Sciatic nerve (tissue), 2 donors: Measurements from ENCODE around the gene TCEA2. TPM values are rescaled to one million over a fixed set of nuclear protein-coding genes. Genes with fewer than 3 reads are reported as not detected.
"Not testable (repeated sequence)": the region's sequence is repeated elsewhere in the genome, so short reads cannot be mapped to it uniquely, and the experiment has no call there.

Experiments used
- ATAC-seq: fragments of 200-7000 bp; cut with Tn5 transposase; one replicate; pipeline ENCODE4 v1.9.1; 2020; ENCODE audit warnings: mild to moderate bottlenecking, moderate library complexity
- DNase-seq: peaks from one replicate; pipeline ENCODE4 v3.0.0-alpha.2; 2020; ENCODE audit warnings: low spot score
- intact Hi-C: fragments of 100-400 bp; cut with DNase I; formaldehyde crosslinking; loops from one replicate; pipeline ENCODE4 v1.14.2; 2022
- total RNA-seq: library from RNA; stranded (reverse); fragmentation: NEBNext Ultra II Directional; extraction: Animal tissue kit (Norgen Biotek cat#: 25700); gene quantifications from one replicate; pipeline ENCODE4 v1.2.1, GENCODE V29; 2021
- donor health status: DM: no; HTN: no; CAD: no.
- donor health status: DM: no; HTN: no; CAD: no.

The TCEA2 gene
- total RNA-seq, 1 donor from 2014 or later, result 81.2 TPM

DNA sequence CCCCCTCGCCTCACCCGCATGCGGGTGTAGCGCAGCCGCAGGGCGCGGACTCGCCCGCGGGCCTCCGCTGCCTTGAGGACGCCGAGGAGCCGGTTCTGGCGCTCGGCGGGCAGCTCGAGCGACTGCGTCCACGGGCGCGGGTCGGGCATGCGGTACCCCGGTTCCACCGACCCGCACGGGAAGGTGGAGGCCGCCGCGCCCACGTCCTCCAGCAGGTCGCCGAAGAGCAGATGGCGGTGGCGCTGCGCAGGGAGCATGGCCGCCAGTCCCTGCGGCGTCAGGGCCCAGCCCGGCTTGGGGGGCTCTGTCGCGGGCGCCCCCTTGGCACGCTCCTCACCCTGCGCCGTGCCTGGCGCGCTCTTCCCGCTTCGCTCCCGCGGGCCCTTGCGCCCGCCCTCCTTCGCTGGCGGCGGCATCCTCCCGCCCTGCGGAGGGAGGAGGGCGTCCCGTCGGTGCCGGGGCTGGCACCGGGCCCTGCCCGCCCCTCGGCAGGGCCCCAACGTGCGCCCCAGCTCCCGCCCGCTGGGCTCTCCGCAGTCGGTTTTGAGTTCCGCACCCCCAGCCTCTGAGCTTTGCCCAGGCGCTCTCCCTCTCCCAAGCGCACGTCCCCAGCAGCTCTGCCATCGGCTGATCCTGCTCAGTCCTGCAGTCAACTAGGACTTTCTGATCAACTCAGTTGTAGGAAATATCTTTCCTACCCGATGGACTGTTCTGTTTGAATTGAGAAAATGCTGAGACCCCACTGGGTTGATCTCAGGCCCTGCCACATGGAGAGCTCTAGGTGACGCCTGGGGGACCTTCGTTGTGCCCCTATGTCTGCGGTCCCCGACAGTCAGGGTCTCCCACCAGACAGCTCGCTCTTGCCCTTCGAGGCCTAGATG lies 21.0 kb downstream of the TCEA2 start, which contains the start of gene LKAAEAR1:
Gene LKAAEAR1 (minus strand): TSS at position 595 of the 881 bp plus-strand sequence. CDS start 179 bp downstream, at position 416.
- intact Hi-C loops, result no loop called here
- ATAC-seq (no peak), DNase-seq (no peak)

DNA sequence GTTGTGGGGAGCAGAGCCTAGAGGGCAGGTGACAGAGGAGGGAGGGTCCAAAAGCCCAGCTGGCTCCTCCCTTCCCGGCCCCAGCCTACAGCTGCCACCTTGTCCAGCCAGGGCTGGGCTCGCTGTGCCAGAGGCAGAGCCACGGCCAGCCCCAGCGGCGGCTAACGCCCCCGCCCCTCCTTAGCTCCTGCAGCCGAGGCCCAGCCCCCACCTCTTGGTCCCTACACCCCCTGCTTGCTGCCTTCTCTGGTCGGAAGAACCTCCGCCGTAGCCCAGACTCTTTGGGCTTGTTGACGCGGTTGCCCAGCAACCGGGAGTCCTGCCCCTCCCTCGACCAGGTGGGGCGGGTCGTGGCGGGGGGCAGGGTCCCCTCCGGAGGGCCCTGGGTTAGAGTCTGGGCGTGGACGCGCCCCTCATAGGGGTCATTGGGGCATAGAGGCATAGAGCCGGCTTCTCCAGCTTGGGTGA lies 21.7 kb downstream of the TCEA2 start:
- DNase-seq, result no peak
- no peak for ATAC-seq
- intact Hi-C loops, result no loop called here

DNA sequence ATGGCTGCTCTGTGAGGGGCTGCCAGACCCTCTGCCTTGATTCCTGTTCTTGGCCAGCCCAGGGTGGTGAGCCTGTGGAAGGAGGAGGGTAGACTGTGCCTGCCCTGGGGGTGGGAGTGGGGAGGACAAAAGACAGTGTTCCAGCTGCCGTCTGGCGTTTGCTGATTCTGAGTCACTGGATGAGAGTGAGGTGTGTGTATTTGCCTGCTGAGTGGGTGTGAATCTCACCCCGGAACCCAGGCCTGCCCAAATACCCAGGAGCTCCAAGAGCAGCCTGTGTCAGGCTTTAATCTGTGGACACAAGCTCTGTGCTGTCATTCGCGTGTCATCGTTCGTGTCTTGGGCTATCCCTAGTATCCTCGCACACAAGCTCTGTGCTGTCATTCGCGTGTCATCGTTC lies 23.8 kb downstream of the TCEA2 start:
- intact Hi-C loops, result no loop called here
- DNase-seq (no peak), ATAC-seq (no peak)

DNA sequence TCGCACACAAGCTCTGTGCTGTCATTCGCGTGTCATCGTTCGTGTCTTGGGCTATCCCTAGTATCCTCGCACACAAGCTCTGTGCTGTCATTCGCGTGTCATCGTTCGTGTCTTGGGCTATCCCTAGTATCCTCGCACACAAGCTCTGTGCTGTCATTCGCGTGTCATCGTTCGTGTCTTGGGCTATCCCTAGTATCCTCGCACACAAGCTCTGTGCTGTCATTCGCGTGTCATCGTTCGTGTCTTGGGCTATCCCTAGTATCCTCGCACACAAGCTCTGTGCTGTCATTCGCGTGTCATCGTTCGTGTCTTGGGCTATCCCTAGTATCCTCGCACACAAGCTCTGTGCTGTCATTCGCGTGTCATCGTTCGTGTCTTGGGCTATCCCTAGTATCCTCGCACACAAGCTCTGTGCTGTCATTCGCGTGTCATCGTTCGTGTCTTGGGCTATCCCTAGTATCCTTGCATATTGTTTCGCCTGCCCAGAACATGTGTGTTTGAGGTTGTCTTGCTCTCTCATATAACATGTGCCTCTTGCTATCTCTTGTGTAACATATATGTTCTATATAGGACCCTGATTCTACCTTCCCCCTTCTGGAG lies 24.3 kb downstream of the TCEA2 start:
- DNase-seq, intact Hi-C loops, ATAC-seq: not testable (repeated sequence)

DNA sequence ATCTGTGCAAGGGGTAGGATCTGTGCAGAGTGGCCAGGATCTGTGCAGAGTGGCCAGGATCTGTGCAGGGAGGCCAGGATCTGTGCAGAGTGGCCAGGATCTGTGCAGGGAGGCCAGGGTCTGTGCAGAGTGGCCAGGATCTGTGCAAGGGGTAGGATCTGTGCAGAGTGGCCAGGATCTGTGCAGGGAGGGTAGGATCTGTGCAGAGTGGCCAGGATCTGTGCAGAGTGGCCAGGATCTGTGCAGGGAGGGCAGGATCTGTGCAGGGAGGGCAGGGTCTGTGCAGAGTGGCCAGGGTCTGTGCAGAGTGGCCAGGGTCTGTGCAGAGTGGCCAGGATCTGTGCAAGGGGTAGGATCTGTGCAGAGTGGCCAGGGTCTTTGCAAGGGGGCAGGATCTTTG lies 25.6 kb downstream of the TCEA2 start:
- ATAC-seq, DNase-seq, intact Hi-C loops: not testable (repeated sequence)

DNA sequence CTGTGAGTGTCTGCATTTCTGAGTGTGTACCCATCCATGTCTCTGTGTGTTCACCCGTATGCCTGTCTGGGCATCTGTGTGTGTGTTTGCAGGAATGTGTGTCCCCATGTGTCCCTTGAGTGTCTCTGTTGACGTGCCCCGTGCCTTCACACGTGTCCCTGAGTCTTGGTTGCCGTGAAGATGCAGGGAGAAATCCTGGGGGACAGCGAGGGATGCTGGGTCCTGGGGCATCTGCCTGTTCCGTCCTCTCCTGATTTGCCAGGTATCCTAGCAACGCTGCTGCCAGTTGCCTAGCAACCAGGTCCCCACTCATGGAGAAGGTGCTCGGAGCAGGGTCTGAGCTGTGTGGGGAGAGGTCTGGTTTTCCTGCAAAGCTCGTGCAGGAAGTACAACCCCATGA lies 27.2 kb downstream of the TCEA2 start:
- intact Hi-C loops, result no loop called here
- no peak for DNase-seq
- ATAC-seq, result no peak

DNA sequence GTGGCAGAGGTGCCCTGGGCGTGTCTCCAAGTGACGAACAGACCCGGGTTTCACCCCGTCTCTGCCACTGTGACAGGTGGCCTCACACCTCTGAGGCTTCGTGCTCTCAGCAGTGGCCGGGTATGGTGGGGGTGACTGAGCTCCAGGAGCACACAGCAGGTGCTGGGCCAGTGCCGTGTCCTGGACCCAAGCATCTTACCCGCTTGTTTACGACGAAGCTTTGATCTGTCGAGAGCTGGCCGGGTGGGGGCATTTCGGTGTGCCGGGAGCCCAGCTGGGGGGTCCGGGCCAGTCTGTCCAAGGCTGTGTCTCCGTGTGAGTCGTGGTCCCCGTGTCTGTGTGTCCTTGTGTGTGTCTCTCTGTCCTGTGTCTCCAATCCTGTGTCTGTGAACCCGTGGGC lies 28.3 kb downstream of the TCEA2 start:
- ATAC-seq (no peak), DNase-seq (no peak)
- intact Hi-C loops, result no loop called here

DNA sequence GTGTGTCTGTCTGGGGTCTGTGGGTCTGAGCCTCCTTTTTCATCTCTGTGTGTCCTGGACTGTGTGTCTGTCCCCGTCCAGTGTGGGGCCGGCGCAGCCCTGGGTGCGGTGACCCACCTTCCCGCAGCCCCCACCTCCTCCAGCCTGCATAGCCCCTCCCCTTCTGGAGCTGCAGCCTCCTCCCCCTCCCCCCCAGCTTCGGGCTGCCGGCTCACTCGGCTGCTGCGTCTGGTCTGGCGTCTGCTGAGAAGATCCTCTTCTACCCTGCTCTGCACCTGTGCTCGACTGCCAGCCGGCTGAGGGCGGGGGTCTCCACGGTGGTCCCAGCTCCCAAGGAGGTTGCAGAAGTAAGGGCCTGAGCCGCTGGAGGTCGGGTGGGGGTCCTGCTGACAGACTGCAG lies 28.8 kb downstream of the TCEA2 start:
- no peak for ATAC-seq
- DNase-seq, result no peak
- intact Hi-C loops, result no loop called here

DNA sequence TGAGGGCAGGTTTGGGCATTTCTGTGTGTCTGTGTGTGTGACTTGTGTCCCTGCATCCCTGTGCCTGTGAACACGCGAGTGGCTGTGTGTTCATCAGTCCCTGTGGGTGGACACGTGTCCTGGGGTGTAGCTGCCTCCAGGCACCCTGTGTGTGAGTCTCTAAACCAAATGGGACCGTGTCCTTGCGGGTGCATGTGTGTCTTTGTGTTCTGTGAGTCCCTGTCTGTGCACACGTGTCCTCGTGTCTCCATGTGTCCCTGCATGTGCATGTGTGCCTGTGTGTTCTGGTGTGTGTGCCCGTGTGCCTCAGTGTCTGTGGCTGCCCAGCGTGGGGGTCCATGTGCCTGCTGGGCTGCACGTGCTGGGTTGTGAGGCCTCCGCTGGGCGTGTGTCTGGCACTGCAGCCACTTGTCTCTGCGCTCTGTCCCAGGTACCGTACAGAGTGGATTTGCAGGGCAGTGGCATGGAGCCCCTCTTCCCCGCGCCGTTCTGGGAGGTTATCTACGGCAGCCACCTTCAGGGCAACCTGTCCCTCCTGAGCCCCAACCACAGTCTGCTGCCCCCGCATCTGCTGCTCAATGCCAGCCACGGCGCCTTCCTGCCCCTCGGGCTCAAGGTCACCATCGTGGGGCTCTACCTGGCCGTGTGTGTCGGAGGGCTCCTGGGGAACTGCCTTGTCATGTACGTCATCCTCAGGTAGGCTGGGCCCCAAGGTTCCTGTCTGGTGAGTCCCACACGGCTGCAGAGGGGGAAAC lies 29.4 kb downstream of the TCEA2 start:
- ATAC-seq (no peak), DNase-seq (no peak)
- intact Hi-C loops, result no loop called here

DNA sequence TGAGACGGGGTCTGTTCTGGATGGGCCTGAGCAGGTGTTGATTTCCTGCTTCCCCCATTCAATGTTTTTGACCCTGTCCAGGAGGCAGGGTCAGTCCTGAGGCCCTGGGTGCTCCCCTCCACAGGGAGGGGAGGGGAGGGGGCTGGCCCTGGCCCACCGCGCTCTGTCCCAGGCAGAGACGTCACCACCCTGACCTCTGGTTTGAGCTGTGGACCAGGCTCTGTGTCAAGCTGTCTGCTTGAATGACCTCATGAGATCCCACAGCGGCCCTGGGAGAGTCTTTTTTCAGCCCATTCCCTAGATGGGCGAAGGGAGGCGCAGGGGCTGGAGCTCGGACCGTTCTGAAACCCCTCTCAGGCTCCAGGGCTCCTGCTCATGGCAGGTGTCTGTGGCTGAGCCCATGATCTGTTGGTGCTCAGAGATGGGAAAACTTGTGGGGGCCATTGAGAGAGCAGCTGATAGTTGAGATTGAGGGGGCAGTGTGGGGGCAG lies 30.1 kb downstream of the TCEA2 start:
- no peak for ATAC-seq
- intact Hi-C loops, result no loop called here

DNA sequence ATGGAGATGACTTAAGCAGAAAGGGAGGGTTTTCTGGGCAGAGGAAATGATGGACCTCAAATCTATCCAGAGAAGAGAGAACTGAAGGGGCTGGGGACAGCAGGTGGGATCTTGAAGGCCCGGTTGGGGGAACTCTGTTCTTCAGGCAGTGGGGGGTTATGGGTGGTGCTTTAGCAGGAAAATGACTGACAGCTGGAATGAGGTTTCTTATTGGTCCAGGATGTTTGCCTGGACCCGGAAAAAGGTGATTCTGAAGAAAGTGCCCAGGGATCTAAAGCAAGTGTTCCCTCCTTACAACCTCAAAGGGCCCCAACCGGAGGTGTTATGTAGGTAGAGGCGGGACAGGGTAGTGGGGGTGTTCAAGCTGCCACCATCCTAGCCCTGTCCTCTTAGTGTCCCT lies 32.5 kb downstream of the TCEA2 start:
- intact Hi-C loops, result no loop called here
- no peak for DNase-seq
- ATAC-seq, result no peak

More for the DNA sequence above, 30.1 kb downstream of the TCEA2 start:
- no peak for DNase-seq

DNA sequence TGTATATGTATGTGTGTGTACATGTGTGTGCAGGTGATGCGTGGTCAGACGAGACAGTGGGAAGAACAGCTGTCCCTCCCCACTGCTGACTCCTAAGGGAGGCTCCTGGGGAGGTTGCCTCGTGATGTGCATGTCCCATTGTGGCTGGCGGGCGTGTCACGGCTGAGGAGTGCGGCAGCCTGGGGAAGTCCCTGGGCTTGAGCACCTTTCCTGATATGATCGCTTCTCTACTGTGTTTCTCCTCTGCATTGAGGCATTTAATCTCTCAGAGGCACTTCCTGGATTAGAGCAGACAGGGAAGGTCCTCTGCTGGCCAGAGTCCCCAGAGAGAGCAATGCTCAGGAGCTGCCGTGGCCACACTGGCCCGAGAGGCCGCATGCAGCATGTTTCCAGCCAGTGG lies 32.9 kb downstream of the TCEA2 start:
- DNase-seq (no peak), ATAC-seq (no peak)
- intact Hi-C loops, result no loop called here

DNA sequence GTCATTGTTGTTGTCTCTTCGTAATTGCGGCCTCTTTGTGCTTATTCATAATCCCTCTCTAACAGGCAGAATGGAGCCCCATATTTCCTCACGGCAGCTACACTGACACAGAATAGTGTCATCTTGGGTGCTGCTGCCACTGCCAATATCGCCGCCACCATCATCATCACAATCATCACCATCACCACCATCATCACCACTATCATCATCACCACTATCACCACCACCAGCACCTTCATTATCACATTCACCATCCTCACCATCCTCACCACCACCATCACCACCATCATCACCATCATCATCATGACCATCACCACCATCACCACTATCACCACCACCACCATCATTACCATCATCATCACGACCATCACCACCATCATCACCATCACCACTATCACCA lies 33.5 kb downstream of the TCEA2 start:
- intact Hi-C loops, result no loop called here
- ATAC-seq, result no peak
- DNase-seq, result no peak

DNA sequence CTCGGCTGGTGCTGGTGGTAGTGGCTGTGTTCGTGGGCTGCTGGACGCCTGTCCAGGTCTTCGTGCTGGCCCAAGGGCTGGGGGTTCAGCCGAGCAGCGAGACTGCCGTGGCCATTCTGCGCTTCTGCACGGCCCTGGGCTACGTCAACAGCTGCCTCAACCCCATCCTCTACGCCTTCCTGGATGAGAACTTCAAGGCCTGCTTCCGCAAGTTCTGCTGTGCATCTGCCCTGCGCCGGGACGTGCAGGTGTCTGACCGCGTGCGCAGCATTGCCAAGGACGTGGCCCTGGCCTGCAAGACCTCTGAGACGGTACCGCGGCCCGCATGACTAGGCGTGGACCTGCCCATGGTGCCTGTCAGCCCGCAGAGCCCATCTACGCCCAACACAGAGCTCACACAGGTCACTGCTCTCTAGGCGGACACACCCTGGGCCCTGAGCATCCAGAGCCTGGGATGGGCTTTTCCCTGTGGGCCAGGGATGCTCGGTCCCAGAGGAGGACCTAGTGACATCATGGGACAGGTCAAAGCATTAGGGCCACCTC lies 35.5 kb downstream of the TCEA2 start:
- ATAC-seq (no peak), DNase-seq (no peak)
- intact Hi-C loops, result no loop called here

DNA sequence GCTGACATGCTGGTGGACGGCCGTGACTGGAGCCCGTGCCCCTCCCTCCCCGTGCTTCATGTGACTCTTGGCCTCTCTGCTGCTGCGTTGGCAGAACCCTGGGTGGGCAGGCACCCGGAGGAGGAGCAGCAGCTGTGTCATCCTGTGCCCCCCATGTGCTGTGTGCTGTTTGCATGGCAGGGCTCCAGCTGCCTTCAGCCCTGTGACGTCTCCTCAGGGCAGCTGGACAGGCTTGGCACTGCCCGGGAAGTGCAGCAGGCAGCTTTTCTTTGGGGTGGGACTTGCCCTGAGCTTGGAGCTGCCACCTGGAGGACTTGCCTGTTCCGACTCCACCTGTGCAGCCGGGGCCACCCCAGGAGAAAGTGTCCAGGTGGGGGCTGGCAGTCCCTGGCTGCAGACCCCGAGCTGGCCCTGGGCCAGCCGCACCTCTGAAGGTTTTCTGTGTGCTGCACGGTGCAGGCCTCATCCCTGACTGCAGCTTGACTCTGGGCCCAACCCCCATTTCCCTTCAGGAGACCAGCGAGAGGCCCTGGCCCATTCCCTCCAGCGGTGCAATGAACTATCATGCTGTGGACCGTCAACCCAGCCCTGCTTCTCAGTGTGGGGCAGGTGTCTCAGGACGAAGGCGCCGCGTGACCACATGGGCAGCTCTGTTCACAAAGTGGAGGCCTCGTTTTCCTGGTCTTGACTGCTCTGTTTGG lies 36.2 kb downstream of the TCEA2 start:
- ATAC-seq (no peak), DNase-seq (no peak)
- intact Hi-C loops, result no loop called here

DNA sequence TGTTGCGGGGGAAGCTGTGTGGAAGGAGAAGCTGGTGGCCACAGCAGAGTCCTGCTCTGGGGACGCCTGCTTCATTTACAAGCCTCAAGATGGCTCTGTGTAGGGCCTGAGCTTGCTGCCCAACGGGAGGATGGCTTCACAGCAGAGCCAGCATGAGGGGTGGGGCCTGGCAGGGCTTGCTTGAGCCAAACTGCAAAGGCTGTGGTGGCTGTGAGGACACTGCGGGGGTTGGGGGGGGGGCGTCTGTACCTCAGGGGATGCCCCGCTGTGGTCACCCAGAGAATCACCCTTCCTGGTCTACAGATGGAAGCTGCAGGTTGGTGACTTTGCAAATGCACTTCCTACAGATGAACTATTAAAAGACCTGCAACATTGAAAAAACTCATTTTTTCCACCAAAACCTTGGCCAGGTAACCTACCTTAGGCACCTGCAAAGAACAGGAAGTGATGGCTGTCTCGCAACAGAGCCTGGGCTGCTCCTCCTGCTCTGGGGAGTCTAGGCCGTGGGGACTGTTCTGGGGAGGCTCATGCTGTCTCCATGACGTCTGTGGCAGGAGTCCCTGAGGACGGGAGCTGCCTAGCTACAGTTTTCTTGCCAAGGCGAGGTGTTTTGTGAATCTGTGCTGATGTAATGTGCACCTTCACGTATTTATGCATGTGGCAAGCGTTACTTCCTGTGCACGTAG lies 37.0 kb downstream of the TCEA2 start:
- ATAC-seq, result no peak
- intact Hi-C loops, result no loop called here
- DNase-seq, result no peak

DNA sequence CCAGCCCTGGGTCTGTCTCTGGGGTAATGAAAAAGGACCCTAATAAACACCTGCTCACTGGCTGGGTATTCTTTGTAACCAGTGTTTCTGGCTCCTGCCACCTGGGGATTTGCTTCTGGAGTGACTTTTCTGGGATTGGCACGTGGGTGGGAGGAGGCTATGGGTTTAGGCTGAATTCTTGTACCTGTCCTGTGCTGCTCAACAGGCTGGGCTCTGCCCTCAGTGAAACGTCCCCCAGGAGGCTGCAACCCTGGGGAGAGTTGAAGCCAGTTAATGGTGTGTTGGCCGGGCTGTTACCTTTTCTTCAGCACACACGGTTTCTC lies 37.5 kb downstream of the TCEA2 start:
- intact Hi-C loops, result no loop called here
- no peak for ATAC-seq
- DNase-seq, result no peak

DNA sequence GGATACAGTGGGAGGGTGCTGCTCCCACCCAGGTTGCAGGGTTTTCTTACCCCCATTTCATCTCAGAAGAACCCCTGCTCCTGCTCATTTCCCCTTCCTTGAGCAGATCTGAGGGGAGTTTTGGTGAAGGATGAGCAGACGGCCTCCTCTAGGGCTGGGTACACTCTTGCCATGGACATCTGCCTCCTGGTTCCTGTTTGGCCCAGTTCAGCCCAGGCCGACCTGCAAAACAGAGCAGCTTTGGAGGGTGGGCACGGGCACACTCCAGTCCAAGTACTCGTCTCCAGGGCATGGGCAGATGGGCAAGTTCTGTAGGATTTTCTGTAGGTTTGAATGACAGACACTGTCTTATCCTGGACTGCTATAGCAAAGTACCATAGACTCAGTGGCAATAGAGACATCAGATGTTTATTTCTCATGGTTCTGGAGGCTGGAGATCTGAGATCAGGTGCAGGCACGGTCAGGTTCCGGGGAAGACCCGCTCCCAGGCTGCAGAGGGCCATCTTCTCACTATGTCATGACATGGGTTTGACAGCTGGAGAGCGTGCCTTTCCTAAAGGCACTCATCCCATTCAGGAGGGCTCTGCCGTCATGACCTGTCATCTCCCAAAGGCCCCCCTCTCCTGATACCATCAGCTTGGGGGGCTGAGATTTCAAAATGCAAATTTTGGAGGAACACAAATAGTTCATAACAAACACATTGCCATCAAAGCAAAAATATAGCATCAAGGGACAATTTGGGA lies 38.1 kb downstream of the TCEA2 start:
- ATAC-seq, result no peak
- no peak for DNase-seq
- intact Hi-C loops, result no loop called here
